Activated naive CD4-positive, alpha-beta T cell treated with anti-CD3 and anti-CD28 coated beads, Interleukin-2, amount 10 ng/mL, durations not matched to agents 7 days and 5 days (primary cell): ENCODE data around the gene HTRA3.
"Not testable (repeated sequence)": the region's sequence is repeated elsewhere in the genome, so short reads cannot be mapped to it uniquely, and the experiment has no call there.

Source experiments
- CTCF ChIA-PET: fragments of 350-600 bp; sonication (Branson Sonifier 250); formaldehyde crosslinking; loops from one replicate; lab custom pipeline; 2021; ENCODE audit warnings: antibody characterized with exemption; lab: Charles Lee
- DNase-seq: peaks from one replicate; pipeline ENCODE4 v3.0.0-alpha.2; 2020
- H3K27ac Mint-ChIP-seq: one replicate; pipeline ENCODE4 v1.8.0; 2021; ENCODE audit warnings: mild to moderate bottlenecking, moderate library complexity, mixed read lengths
- H3K27me3 Mint-ChIP-seq: one replicate; pipeline ENCODE4 v1.8.0; 2021; ENCODE audit warnings: mild to moderate bottlenecking, mixed read lengths
- H3K36me3 Mint-ChIP-seq: one replicate; pipeline ENCODE4 v1.8.0; 2021; ENCODE audit warnings: mixed read lengths
- H3K4me1 Mint-ChIP-seq: one replicate; pipeline ENCODE4 v1.8.0; 2021; ENCODE audit warnings: mixed read lengths
- H3K4me3 Mint-ChIP-seq: one replicate; pipeline ENCODE4 v1.8.0; 2021; ENCODE audit warnings: mild to moderate bottlenecking, moderate library complexity, mixed read lengths
- H3K9me3 Mint-ChIP-seq: one replicate; pipeline ENCODE4 v1.8.0; 2021; ENCODE audit warnings: mixed read lengths

The HTRA3 gene

GRCh38 chr4:8346838-8347605 lies 77.5 kb downstream of the HTRA3 start:
- DNase-seq = no peak
- H3K4me3 Mint-ChIP-seq = no peak overlapping the region
- no peak overlapping the region for H3K27ac Mint-ChIP-seq
- peaks cover 3% of the 10 kb centered on the region for H3K27me3 Mint-ChIP-seq
- H3K36me3 Mint-ChIP-seq = no peaks in the 10 kb centered on the region
- no peaks in the 10 kb centered on the region for H3K4me1 Mint-ChIP-seq
- H3K9me3 Mint-ChIP-seq = no peaks in the 10 kb centered on the region
- CTCF ChIA-PET = no interaction called here

- Mint-ChIP-seq H3K27ac (no peak overlapping the region), H3K4me3 (no peak overlapping the region), H3K9me3 (no peaks in the 10 kb centered on the region), H3K4me1 (no peaks in the 10 kb centered on the region), H3K36me3 (no peaks in the 10 kb centered on the region), H3K27me3 (peaks cover 3% of the 10 kb centered on the region)
- DNase-seq = no peak
- CTCF ChIA-PET = no interaction called here
These were observed 78.1 kb downstream of the HTRA3 start for GRCh38 chr4:8347660-8348059.

GRCh38 chr4:8348071-8348470 lies 78.5 kb downstream of the HTRA3 start:
- H3K27ac Mint-ChIP-seq = no peak overlapping the region
- H3K36me3 Mint-ChIP-seq = no peaks in the 10 kb centered on the region
- no peaks in the 10 kb centered on the region for H3K9me3 Mint-ChIP-seq
- no peak for DNase-seq
- CTCF ChIA-PET = no interaction called here
- peaks cover 3% of the 10 kb centered on the region for H3K27me3 Mint-ChIP-seq
- no peaks in the 10 kb centered on the region for H3K4me1 Mint-ChIP-seq
- no peak overlapping the region for H3K4me3 Mint-ChIP-seq

GRCh38 chr4:8349236-8349635 lies 79.7 kb downstream of the HTRA3 start:
- peaks cover 14% of the 10 kb centered on the region for H3K27me3 Mint-ChIP-seq
- DNase-seq, H3K4me3 Mint-ChIP-seq, CTCF ChIA-PET, H3K36me3 Mint-ChIP-seq, H3K27ac Mint-ChIP-seq, H3K4me1 Mint-ChIP-seq, H3K9me3 Mint-ChIP-seq: not testable (repeated sequence)

DNA sequence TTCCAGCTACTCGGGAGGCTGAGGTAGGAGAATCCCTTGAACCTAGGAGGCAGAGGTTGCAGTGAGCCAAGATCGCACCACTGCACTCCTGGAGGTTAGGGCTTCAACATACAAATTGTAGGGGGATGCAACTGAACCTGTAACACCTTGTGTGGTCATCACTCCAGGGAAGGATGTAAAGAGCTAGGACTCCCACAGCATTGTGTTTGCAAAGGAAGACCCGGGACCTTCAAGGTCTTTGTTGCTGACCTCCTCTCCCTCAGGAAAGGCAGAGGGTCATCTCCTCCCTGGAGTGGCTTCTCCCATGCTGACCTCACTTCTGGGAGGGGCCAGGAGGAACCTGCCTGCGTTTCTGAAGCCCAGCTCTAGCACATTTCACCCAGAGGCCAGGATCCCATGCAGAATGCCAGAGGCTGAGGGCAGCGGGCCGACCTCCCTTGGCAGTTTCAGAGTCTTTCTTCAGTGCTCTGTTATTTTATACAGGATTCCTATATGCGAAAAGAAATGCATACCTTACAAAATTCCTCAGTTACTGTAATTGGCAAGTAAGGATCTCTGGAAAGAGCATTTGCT lies 80.2 kb downstream of the HTRA3 start:
- DNase-seq = no peak
- Mint-ChIP-seq H3K9me3 (no peaks in the 10 kb centered on the region), H3K4me3 (no peak overlapping the region), H3K27ac (no peak overlapping the region), H3K36me3 (no peaks in the 10 kb centered on the region), H3K27me3 (peaks cover 19% of the 10 kb centered on the region), H3K4me1 (no peaks in the 10 kb centered on the region)
- CTCF ChIA-PET = no interaction called here

- Mint-ChIP-seq H3K27ac (no peak overlapping the region), H3K27me3 (peaks cover 19% of the 10 kb centered on the region), H3K36me3 (no peaks in the 10 kb centered on the region), H3K4me3 (no peak overlapping the region), H3K4me1 (no peaks in the 10 kb centered on the region), H3K9me3 (no peaks in the 10 kb centered on the region)
- CTCF ChIA-PET = no interaction called here
- DNase-seq = no peak
These were observed 80.8 kb downstream of the HTRA3 start for GRCh38 chr4:8350352-8350751.

- Mint-ChIP-seq H3K4me1 (no peaks in the 10 kb centered on the region), H3K27ac (no peak overlapping the region), H3K4me3 (no peak overlapping the region), H3K36me3 (no peaks in the 10 kb centered on the region), H3K27me3 (peaks cover 19% of the 10 kb centered on the region), H3K9me3 (no peaks in the 10 kb centered on the region)
- DNase-seq = peak; percentile 11
- CTCF ChIA-PET = no interaction called here
These were observed 81.4 kb downstream of the HTRA3 start for GRCh38 chr4:8350841-8351461.

GRCh38 chr4:8351931-8352367 lies 82.4 kb downstream of the HTRA3 start:
- Mint-ChIP-seq H3K36me3 (no peaks in the 10 kb centered on the region), H3K4me1 (no peaks in the 10 kb centered on the region), H3K27ac (no peak overlapping the region), H3K9me3 (no peaks in the 10 kb centered on the region), H3K4me3 (no peak overlapping the region), H3K27me3 (peaks cover 19% of the 10 kb centered on the region)
- peak; percentile 11 for DNase-seq
- CTCF ChIA-PET = no interaction called here

DNA sequence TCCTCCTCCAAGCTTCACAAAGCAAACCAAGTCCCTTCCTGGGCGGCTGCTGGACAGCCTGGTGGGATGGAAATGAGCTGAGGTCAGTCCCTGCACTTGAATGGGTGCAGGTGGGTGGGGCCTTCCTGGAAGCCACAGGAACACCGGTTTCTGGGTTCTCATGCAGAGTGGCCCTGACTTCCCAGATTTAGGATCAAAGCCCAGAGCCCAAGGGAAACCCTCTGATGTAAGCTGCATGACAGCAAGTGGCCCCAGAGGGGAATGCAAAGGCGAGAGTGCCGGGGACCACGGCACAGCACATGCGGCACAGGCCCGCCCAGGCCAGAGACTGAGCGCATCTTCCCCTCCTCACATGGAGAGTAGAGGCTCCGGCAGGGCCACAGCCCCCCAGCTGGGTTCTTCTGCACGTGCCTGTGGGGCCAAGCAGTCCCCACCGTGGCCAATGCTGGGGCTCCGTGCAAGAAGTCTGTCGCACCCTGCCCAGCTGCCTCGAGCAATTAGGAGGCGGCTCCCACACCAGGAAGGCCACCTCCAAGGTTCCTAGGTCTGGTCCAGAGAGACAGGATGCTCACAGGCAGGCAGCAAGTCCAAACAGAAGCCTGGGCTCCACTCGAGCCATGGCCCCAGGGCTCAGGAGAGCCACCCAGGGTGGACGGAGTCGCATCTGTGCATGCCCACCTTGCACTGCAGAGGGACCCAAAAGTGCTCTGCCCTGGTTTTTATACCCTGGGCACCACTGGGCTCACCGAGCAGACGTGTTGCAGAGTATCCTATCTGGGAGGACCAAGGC lies 83.0 kb downstream of the HTRA3 start:
- Mint-ChIP-seq H3K27ac (no peak overlapping the region), H3K4me1 (no peaks in the 10 kb centered on the region), H3K4me3 (no peak overlapping the region), H3K36me3 (no peaks in the 10 kb centered on the region), H3K9me3 (no peaks in the 10 kb centered on the region), H3K27me3 (peaks cover 19% of the 10 kb centered on the region)
- DNase-seq = peak; percentile 7
- CTCF ChIA-PET = no interaction called here

GRCh38 chr4:8353158-8353669 lies 83.7 kb downstream of the HTRA3 start:
- H3K27ac Mint-ChIP-seq = no peak overlapping the region
- no peaks in the 10 kb centered on the region for H3K36me3 Mint-ChIP-seq
- CTCF ChIA-PET = no interaction called here
- no peaks in the 10 kb centered on the region for H3K4me1 Mint-ChIP-seq
- H3K27me3 Mint-ChIP-seq = peaks cover 19% of the 10 kb centered on the region
- peak; percentile 15 for DNase-seq
- no peak overlapping the region for H3K4me3 Mint-ChIP-seq
- H3K9me3 Mint-ChIP-seq = no peaks in the 10 kb centered on the region

- DNase-seq = peak; percentile 5
- Mint-ChIP-seq H3K27me3 (peaks cover 19% of the 10 kb centered on the region), H3K36me3 (no peaks in the 10 kb centered on the region), H3K9me3 (no peaks in the 10 kb centered on the region), H3K4me3 (no peak overlapping the region), H3K4me1 (no peaks in the 10 kb centered on the region), H3K27ac (no peak overlapping the region)
- CTCF ChIA-PET = no interaction called here
These were observed 84.4 kb downstream of the HTRA3 start for GRCh38 chr4:8353912-8354453.

DNA sequence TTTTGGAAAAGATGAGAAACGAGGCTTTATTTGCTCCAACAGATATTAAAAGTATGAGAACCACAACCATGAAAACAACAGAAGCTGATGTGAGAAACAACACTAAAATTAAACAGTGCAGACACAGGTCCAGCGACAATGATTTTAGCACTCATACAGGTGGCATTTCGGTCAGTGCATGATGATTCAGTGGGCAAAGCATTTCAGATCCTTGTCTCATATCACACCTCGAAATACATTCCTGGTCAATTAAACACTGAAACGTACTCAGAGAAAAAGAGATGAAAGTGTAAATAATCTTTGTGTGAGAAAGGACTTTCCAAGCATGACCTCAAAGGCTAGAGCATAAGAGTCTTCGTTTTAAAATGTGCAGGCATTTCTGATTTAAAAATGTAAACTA lies 85.8 kb downstream of the HTRA3 start:
- H3K4me1 Mint-ChIP-seq = no peaks in the 10 kb centered on the region
- H3K36me3 Mint-ChIP-seq = no peaks in the 10 kb centered on the region
- CTCF ChIA-PET = no interaction called here
- no peak for DNase-seq
- no peak overlapping the region for H3K27ac Mint-ChIP-seq
- no peak overlapping the region for H3K4me3 Mint-ChIP-seq
- no peaks in the 10 kb centered on the region for H3K9me3 Mint-ChIP-seq
- H3K27me3 Mint-ChIP-seq = peaks cover 16% of the 10 kb centered on the region

DNA sequence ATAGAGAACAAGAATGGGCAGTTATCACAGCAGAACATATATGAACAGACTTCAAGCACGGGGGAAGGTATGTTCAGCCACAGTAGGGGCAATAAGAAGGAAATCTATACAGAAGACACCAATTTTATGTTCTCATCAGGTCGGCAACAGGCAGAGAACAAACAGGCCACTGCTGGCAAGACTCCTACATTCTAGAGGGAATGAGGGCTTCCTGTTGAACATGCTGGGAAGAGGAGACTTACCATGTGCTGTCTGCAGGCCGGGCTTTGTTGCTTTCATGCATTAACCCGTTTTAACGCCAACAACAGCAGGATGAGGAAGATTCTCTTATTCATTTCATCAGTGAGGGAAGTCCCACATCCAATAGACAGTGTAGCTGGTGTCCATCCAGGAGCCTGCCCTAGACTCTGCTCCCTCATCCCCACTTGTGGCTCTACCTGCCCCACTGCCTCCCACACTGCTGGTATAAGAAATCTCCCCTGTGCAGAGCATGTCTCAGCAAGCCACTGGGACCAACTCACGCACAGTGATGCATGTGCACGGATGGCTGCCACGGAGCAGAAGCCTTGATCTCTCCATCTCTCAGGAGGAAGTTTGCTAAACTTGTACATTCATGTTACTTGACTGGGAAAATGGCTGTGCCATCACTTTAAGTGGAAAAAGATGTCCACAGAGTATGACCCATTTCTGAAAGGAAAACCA lies 86.5 kb downstream of the HTRA3 start:
- Mint-ChIP-seq H3K4me1 (no peaks in the 10 kb centered on the region), H3K4me3 (no peak overlapping the region), H3K9me3 (no peaks in the 10 kb centered on the region), H3K27ac (no peak overlapping the region), H3K27me3 (peaks cover 16% of the 10 kb centered on the region), H3K36me3 (no peaks in the 10 kb centered on the region)
- peak; percentile 11 for DNase-seq
- CTCF ChIA-PET = no interaction called here
